CD4-positive, alpha-beta T cell treated with Interleukin-17A for 4 hours (primary cell): ENCODE results near the gene CYP26A1.

Experiments used
- DNase-seq: peaks from one replicate; pipeline ENCODE4 v3.0.0-alpha.2; 2020; ENCODE audit warnings: mixed read lengths

CYP26A1 gene

GRCh38 chr10:93125966-93126365 is 52.3 kb downstream of the CYP26A1 start:
- DNase-seq, result no peak

GRCh38 chr10:93126483-93127052 is 52.9 kb downstream of the CYP26A1 start:
- DNase-seq, result no peak
